ENCODE results near the gene GPAT2.
"Not testable (repeated sequence)": the region's sequence is repeated elsewhere in the genome, so short reads cannot be mapped to it uniquely, and the experiment has no call there.

The GPAT2 gene

GRCh38 chr2:96025194-96025492, 9.6 kb downstream of the GPAT2 start:
- TF ChIP-seq POLR2A (IDR thresholded peaks at IDR 0.05; ENCODE audit: low read length) (no peak), GATA1 (IDR thresholded peaks at IDR 0.05; ENCODE audit: low read depth, low read length) (no peak)
- no peak for DNase-seq

DNA sequence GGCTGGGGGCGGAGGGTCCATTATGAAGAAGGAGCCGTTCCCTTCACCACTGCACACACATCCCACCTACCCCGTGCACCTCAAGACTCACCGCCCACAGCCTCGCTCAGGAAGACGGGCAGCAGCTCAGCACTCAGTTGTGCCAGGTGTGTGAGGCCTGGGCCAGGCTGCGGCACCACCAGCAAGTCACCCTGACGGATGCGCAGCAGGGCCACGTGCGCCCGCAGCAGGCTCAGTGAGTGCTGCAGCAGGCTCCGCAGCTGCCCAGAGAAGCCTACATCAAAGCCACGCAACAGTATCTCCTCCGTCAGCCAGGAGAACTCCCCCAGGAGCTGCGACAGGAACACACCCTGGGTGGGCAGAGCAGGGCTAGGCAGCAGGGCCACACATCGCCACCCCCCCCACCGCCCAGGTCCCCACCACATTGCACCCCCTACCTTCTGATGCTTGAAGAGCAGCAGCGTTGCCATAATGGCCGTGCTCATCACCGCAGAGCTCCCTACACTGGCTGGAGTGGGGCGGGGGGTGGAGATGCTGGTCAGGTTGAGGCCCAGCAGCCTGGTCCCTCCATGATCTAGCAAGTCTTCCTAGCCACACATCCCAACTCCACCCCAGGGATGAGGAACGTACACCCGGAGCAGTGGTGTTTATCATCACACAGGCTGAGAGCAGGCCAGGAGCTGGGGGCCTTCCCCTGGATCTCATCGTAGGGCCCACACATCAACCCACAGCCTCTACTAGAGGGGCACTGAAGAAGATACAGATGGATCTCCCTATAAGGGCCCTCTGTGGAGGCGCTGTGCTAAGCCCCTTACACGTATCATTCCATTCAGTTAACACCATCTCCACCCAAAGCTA, 10.2 kb downstream of the GPAT2 start:
- TF ChIP-seq GATA1 (IDR thresholded peaks at IDR 0.05; ENCODE audit: low read depth, low read length), result no peak
- TF ChIP-seq POLR2A (IDR thresholded peaks at IDR 0.05; ENCODE audit: low read length), result no peak
- no peak for DNase-seq

- DNase-seq, result not testable (repeated sequence)
Measured at GRCh38 chr2:96023701-96024100, 11.0 kb downstream of the GPAT2 start.

DNA sequence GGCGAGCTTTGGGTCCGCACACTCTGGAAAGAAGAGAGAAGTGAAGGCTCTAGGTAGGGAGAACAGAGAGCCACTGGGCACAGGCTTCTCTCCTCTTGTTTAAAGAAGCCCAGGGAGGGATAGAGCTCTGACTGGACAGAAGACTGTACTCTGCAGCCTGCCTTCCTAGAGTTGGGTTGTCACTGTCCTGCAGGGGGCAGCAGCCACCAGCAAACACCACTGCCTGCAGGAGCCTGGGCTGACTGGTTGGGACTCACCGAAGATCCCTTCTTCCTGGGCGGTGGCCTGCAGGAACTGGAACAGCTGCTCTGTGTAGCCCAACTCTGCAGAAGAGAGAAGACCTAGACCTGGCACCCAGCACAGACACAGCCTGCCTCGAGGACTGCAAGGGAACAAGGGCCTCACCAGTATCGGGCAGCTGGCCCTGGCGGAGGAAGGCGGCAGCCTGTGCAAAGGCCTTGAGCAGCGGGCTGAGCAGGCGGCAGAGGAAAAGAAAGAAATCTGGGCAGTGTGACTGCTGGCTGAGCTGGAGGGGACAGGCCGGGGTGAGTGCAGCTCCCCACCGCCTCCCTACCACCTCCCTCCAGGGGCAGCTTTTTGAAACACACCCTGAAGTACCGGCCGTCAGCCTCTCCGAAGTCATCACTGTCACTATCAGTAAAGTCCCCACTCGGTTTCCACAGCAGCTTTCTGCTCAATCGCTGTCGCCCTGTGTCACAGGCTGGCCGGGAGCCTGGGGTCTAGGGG, 11.8 kb downstream of the GPAT2 start:
- not testable (repeated sequence) for DNase-seq

GRCh38 chr2:96022126-96022525, 12.6 kb downstream of the GPAT2 start:
- DNase-seq, result not testable (repeated sequence)

DNA sequence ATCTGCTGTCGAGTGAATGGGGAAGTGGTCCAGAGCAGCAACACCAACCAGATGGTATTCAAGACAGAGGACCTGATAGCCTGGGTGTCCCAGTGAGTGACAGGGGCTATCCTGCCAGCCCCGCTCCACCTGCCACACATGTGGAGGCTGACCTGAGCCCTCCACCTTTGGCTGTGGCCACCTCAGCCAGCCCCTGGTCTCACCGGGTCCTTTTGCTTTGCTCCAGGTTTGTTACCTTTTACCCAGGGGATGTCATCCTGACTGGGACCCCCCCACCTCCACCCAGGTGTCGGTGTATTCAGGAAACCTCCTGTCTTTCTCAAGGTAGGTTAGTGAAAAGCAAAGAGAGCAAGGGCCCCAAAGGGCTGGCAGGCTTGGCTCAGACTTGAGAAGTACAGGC, 13.6 kb downstream of the GPAT2 start:
- not testable (repeated sequence) for DNase-seq

DNA sequence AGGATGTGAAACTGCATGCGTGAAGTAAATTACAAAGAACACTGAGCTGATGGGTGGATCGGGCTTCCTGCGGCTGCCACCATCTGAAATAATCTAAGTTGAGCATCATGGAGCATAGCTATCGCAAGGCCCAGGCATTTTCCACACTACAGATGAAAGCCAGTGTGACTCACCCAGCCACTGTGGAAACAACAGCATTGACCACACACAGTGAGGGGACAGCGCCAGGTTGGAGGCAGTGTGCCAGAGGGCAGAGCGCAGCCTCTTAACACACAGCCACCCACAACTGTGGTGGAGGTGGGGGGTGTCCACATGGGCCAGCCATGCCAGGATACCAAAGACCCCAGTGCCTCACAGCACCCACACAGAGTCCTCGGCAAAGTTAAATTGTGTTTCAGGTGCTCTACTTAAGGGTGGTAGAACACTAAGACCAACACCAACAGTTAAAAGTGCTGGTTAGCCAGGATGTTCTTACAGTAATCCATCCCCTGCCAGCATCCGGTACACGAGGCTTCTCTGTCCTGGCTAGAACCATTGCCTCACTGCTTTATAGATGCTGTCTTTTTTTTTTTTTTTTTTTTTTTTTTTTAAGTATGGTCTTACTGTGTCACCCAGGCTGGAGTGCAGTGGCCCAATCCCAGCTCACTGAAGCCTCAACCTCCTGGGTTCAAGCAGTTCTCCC, 14.7 kb downstream of the GPAT2 start:
- DNase-seq, result not testable (repeated sequence)

GRCh38 chr2:96016321-96016720, 18.4 kb downstream of the GPAT2 start:
- not testable (repeated sequence) for DNase-seq

DNA sequence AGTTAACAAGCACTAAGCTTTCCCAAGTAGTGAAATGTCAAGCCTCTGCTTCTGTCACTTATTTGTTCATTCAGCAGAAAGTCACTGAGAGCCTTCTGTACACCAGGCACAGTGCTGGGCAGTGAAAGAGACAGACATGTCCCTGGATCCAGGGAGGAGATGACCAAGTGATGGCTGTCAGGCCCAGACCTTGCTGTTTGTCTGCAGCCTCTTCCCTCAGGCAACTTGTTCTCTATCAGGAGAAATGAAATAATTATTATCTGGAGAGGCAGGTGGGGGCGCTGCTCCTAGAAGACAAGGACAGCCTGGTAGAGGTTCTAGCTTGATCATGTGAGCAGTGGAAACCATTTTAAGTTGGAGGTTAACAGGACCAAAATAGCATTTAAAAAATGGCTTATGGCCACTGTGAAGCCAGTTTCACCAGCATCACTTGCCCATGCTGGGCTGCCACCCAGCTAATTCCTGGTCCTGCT, 21.9 kb downstream of the GPAT2 start:
- not testable (repeated sequence) for DNase-seq

- not testable (repeated sequence) for DNase-seq
Measured at GRCh38 chr2:96012086-96012791, 22.5 kb downstream of the GPAT2 start.

GRCh38 chr2:96011129-96011455, 23.6 kb downstream of the GPAT2 start:
- DNase-seq, result not testable (repeated sequence)

DNA sequence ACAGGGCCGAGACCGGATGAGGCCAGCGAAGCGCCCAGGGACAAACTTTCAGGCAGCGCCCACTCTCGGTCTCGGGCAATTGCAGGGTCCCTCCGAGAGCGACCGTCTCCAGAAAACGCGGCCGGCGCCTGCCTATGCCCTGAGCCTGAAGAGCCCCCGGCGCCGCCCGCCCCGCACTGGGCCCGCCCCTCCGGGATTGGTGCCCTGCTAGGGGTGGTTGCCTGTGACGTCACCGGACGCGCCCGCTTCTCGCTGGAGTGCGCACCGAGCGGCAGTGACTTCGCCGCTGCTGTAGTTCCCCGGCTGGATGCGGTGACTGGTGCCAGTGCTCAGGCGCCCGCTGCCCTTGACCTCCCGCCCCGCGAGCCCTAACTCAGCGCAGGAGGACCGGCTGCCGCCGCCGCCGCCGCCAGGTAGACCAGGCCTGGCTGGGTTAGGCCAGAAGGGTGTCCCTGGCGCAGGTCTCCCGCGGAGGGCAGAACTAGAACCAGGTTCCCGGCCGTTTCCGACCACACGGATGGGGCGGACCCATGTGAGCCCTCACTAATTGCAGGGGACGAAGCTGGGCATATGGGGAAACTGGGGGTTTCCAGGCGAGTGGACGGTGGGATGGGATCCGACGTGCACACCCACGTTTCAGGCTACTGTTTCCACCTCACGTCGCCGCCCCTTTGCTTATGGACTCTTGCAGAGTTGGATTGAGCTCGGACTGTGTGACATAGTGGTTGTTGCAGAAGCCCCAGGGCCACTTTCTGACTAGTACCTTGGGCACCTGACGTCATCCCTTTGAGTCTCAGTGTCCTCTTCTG, 24.2 kb downstream of the GPAT2 start:
- DNase-seq, result not testable (repeated sequence)

DNA sequence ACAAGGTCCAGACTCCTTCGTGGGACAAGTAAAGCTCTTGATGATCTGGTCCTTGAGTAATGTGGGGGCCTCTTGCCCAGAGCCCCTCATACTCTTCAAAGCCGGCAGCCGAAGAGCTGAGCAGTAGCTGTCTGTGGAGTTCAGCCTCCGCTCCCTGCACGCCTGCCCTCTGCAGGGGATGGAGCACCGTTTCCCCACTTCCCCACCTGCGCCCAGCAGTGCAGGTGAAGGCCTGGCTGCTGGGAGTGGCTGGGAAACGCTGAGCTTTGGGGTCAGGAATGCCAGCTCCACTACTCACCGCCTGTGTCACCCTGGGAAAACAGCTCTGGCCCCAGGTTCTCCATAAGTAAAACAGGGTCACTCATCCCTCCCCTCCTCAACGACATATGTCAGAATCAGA, 24.9 kb downstream of the GPAT2 start:
- not testable (repeated sequence) for DNase-seq

- DNase-seq, result not testable (repeated sequence)
Measured at GRCh38 chr2:96008051-96008450, 26.7 kb downstream of the GPAT2 start.

DNA sequence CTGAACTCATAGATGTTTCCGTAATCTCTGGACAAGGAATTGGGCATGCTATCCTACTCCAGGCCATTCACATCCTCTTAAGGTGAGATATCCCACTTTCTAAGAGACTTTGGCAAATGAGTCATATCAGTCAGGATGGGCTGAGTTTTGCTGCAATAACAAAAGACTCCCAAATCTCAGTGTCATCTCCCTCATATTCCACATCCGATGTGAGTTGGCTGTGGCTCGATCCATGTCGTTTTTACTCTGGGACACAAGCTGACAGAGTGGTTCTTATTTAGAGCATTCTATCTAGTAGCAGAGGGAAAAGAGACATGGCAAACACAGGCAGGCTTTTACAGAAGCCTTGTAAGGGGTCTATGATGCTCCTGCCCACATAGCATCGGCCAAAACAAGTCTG, 28.5 kb downstream of the GPAT2 start:
- DNase-seq, result not testable (repeated sequence)

GRCh38 chr2:95992520-95993272, 42.0 kb downstream of the GPAT2 start:
- DNase-seq, result not testable (repeated sequence)

Measured in erythroblast (primary cell).